ENCODE data around the gene NFKBIL1.

The NFKBIL1 gene

DNA sequence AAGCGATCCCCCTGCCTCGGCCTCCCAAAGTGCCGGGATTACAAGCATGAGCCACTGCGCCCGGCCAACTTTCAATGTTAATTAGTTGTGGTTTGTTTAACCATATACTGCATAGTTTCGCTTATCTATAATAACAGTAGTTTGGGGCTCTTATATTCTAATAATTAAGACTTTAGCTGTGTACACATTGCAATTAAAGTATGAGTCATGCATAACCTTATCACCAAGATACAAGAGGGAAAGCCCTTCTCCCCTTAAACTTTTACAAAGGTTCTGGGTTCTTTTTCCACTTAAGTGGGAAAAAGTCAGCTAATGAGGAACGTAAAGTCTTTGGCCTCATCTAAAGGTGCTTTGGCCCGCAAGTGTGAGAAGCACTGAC lies 21.9 kb upstream of the NFKBIL1 start:
- H3K4me3 ChIP-seq (ENCODE audit: low read depth, low read length): no peak overlapping the region
- TF ChIP-seq, protein P1, sequence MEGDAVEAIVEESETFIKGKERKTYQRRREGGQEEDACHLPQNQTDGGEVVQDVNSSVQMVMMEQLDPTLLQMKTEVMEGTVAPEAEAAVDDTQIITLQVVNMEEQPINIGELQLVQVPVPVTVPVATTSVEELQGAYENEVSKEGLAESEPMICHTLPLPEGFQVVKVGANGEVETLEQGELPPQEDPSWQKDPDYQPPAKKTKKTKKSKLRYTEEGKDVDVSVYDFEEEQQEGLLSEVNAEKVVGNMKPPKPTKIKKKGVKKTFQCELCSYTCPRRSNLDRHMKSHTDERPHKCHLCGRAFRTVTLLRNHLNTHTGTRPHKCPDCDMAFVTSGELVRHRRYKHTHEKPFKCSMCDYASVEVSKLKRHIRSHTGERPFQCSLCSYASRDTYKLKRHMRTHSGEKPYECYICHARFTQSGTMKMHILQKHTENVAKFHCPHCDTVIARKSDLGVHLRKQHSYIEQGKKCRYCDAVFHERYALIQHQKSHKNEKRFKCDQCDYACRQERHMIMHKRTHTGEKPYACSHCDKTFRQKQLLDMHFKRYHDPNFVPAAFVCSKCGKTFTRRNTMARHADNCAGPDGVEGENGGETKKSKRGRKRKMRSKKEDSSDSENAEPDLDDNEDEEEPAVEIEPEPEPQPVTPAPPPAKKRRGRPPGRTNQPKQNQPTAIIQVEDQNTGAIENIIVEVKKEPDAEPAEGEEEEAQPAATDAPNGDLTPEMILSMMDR (IDR thresholded peaks at IDR 0.05; ENCODE audit: low read depth, low read length): no peak

DNA sequence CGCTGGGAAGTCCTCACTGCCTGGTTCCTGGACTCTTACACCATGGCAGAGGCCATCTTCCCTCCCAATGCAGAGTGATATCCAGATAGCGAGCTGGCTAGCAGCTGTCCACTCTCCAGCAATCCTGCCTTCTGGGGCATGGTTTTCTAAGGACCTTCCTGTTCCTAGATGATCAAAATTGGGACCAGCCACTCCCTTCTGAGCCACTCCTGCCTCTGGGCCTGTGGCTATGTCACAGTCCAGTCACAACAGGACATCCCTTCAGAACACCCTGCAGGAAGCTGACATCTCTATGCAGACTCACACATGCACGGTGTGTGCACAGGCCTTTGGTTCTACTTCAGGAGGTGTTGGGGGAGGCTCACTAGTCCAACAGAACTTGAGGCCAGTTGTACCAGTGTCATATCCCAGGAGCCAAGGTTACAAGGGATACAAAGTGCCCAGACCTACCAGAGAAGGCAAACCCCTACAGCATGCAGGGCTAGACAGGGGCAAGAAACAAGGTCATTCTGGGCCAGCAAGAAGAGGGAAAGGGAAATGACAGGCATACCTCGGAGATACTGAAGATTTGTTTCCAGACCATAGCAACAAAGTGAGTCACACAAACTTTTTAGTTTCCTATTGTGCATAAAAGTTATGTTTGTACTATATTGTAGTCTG lies 21.3 kb upstream of the NFKBIL1 start:
- TF ChIP-seq, protein P1 (IDR thresholded peaks at IDR 0.05; ENCODE audit: low read depth, low read length): no peak

DNA sequence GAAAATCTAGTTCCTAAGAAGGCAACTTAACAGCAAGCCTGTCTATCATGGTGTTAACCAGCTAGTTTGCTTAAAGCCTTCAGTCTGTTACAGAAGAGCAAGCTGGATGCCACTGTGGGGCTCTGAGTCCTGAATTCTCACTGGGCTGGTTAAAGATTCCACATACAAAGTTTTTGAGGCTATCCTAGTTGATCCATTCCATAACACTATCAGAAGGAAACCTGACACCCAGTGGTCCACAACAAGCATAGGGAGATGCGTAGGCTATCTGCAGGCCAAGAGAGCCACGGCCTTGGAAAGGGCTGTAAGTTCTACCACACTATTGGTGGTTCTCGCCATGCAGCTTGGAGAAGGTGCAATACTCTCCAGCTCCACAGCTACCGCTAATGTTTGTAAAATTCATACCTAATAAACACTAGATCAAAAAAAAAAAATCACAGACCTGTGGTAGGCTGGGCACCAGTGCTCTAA lies 19.1 kb upstream of the NFKBIL1 start:
- H3K4me3 ChIP-seq (ENCODE audit: low read depth, low read length): no peak overlapping the region
- TF ChIP-seq, protein P1 (IDR thresholded peaks at IDR 0.05; ENCODE audit: low read depth, low read length): no peak

More for the DNA sequence above, 21.3 kb upstream of the NFKBIL1 start:
- H3K4me3 ChIP-seq (ENCODE audit: low read depth, low read length): no peak overlapping the region

DNA sequence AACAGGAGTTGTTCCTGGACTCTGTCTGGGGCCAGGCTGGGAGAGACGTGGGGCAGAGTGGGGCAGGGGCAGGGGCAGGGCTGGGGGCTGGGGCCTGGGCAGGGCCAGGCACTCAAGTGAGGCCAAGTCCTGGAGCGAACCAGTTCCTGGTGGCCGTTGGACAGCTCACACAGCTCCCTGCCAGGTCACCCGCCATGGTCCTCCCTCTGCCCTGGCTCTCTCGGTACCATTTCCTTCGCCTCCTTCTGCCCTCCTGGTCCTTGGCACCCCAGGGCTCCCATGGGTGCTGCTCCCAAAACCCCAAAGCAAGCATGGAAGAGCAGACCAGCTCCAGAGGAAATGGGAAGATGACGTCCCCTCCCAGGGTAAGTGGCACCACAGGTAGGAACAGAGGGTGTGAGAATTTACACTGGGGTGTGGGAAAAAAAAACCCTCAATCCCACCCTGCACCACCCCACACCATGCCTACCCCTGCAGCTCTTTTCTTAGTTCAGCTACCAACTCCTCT lies 18.5 kb upstream of the NFKBIL1 start, which contains the start of gene MCCD1:
TSS of gene MCCD1 (plus strand) at position 142 of the 508 bp plus-strand sequence. CDS start at position 195, 53 bp downstream.
- H3K4me3 ChIP-seq (ENCODE audit: low read depth, low read length): no peak within 1 kb of the TSS
- TF ChIP-seq, protein P1 (IDR thresholded peaks at IDR 0.05; ENCODE audit: low read depth, low read length): no peak

DNA sequence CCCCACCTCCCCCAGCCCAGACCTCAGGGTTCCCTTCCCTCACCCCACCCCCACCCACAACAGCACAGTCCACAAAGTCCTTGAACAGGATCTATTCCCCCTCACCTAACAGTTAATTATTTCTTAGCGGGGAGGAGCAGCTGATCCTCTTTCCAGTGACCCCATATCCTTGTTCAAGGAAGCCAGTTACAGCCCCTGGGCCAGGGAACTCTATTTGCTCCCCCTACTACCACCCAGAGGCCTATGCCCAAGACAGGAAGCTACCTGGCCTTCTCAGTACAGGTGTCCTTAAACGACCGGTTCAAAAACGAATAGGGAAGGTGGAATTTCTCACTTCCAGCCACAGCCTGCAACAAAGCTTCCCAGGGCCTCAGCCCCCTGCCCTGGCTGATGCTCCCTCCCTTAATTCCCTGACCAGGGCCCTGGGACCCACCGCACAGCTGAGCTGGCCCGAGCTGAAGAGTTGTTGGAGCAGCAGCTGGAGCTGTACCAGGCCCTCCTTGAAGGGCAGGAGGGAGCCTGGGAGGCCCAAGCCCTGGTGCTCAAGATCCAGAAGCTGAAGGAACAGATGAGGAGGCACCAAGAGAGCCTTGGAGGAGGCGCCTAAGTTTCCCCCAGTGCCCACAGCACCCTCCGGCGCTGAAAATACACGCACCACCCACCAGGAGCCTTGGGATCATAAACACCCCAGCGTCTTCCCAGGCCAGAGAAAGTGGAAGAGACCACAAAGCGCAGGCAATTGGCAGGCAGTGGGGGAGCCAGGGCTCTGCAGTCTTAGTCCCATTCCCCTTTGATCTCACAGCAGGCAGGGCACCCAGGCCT lies 17.9 kb upstream of the NFKBIL1 start:
- no peak overlapping the region for H3K4me3 ChIP-seq (ENCODE audit: low read depth, low read length)
- TF ChIP-seq, protein P1 (IDR thresholded peaks at IDR 0.05; ENCODE audit: low read depth, low read length): no peak

DNA sequence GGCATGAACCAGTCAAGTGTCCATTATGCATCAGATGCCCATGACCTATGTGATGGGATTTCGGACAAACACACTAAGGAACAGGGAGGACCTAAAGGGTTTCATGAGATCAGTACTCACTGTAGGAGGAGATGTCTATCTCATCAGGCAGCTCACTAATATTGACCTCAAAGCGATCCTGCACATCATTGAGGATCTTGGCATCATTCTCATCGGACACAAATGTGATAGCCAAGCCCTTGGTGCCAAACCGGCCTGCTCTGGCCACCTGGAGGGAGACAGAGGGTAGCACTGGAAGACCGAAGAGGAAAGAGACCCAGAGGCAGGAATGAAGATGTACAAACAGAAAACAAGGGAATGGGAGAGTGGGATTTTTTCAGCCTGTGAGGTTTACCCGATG lies 16.7 kb upstream of the NFKBIL1 start:
- TF ChIP-seq, protein P1 (IDR thresholded peaks at IDR 0.05; ENCODE audit: low read depth, low read length): no peak

DNA sequence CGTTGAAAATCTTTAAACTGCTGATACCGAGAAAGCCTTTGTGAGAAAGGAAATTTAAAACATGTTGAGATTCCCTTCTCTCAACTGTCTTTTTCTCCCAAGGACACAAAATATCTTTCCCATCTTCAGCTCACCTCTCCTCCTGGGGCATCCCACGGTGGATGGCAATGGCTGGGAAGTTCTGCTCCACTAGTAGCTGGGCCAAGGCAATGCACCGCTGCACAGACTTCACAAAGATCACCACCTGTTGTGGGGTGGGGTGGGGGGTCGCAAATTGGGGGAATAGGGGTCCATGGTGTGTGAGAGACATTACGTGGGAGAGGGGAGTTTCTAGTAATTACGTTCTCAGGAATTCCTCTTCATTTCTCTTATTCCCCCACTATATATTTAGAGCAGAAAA lies 16.2 kb upstream of the NFKBIL1 start:
- TF ChIP-seq, protein P1 (IDR thresholded peaks at IDR 0.05; ENCODE audit: low read depth, low read length): no peak
- H3K4me3 ChIP-seq (ENCODE audit: low read depth, low read length): no peak overlapping the region

More for the DNA sequence above, 16.7 kb upstream of the NFKBIL1 start:
- no peak overlapping the region for H3K4me3 ChIP-seq (ENCODE audit: low read depth, low read length)

Measured in WI38 (cell line).